ENCODE measurements around the gene NSUN2.

DNA sequence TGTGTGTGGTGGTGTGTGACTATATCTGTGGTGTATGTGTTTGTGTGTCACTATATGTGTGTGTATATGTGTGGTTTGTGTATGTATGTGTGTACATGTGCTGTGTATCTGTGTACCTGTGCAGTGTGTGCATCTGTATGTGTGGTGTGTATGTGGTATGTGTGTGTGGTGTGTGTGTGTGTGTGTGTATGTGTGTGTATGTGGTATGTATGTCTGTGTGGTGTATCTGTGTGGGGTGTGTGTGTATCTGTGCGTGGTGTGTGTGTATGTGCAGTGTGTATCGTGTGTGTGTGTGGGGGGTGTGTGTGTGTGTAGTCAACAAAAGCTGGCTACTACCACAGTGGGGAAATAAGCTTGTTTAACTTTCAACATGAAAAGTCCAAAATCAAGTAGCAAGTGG is 48.8 kb upstream of the NSUN2 start:
- TF ChIP-seq, protein P1, sequence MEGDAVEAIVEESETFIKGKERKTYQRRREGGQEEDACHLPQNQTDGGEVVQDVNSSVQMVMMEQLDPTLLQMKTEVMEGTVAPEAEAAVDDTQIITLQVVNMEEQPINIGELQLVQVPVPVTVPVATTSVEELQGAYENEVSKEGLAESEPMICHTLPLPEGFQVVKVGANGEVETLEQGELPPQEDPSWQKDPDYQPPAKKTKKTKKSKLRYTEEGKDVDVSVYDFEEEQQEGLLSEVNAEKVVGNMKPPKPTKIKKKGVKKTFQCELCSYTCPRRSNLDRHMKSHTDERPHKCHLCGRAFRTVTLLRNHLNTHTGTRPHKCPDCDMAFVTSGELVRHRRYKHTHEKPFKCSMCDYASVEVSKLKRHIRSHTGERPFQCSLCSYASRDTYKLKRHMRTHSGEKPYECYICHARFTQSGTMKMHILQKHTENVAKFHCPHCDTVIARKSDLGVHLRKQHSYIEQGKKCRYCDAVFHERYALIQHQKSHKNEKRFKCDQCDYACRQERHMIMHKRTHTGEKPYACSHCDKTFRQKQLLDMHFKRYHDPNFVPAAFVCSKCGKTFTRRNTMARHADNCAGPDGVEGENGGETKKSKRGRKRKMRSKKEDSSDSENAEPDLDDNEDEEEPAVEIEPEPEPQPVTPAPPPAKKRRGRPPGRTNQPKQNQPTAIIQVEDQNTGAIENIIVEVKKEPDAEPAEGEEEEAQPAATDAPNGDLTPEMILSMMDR (IDR thresholded peaks at IDR 0.05 in 8 of 11, conservative IDR thresholded peaks at IDR 0.05 in 3 of 11), result no peak
- TF ChIP-seq POLR2A (IDR thresholded peaks at IDR 0.05) (no peak), POLR2AphosphoS5 (IDR thresholded peaks at IDR 0.05) (no peak)
